ENCODE results near the gene IQSEC1.
A peak's percentile ranks its signal among the peaks of the same experiment; 100 is the strongest.

Gene IQSEC1

GRCh38 chr3:13075986-13076654 is 2.9 kb upstream of the IQSEC1 start:
- in situ Hi-C loops (cut with MboI; ENCODE audit: low pct_unique_long_range_greater_than_20kb, low sequenced_read_pairs, unreplicated experiment): no loop called here
- TF ChIP-seq, protein P1, sequence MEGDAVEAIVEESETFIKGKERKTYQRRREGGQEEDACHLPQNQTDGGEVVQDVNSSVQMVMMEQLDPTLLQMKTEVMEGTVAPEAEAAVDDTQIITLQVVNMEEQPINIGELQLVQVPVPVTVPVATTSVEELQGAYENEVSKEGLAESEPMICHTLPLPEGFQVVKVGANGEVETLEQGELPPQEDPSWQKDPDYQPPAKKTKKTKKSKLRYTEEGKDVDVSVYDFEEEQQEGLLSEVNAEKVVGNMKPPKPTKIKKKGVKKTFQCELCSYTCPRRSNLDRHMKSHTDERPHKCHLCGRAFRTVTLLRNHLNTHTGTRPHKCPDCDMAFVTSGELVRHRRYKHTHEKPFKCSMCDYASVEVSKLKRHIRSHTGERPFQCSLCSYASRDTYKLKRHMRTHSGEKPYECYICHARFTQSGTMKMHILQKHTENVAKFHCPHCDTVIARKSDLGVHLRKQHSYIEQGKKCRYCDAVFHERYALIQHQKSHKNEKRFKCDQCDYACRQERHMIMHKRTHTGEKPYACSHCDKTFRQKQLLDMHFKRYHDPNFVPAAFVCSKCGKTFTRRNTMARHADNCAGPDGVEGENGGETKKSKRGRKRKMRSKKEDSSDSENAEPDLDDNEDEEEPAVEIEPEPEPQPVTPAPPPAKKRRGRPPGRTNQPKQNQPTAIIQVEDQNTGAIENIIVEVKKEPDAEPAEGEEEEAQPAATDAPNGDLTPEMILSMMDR (IDR thresholded peaks at IDR 0.05; ENCODE audit: extremely low read depth, insufficient read depth, missing control alignments): no peak
- no peak for DNase-seq (ENCODE audit: low spot score)

- TF ChIP-seq, protein P1 (IDR thresholded peaks at IDR 0.05; ENCODE audit: extremely low read depth, insufficient read depth, missing control alignments): no peak
- in situ Hi-C loops (cut with MboI; ENCODE audit: low pct_unique_long_range_greater_than_20kb, low sequenced_read_pairs, unreplicated experiment): no loop called here
- no peak for DNase-seq (ENCODE audit: low spot score)
Observed at GRCh38 chr3:13075318-13075717, 2.1 kb upstream of the IQSEC1 start.

DNA sequence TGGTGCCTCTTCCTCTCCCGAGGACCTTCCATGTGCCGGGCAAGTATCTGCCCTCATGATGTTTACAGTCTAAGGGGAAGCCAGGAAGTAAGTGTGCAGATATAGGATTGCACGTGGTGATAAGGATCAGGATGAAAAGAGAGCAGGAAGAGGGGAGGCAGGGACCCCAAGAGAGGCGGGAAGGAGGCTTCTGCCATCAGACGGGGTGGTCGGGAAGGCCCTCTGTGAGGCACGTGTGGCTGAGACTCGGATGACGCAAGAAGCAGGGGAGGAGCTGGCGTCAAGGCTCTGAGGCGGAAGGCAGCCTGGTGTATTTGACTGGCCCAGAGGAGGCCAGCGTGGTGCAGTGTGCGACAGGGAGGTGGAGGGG is 762 bp upstream of the IQSEC1 start:
- in situ Hi-C loops (cut with MboI; ENCODE audit: low pct_unique_long_range_greater_than_20kb, low sequenced_read_pairs, unreplicated experiment): no loop called here
- TF ChIP-seq, protein P1 (IDR thresholded peaks at IDR 0.05; ENCODE audit: extremely low read depth, insufficient read depth, missing control alignments): no peak
- no peak for DNase-seq (ENCODE audit: low spot score)

DNA sequence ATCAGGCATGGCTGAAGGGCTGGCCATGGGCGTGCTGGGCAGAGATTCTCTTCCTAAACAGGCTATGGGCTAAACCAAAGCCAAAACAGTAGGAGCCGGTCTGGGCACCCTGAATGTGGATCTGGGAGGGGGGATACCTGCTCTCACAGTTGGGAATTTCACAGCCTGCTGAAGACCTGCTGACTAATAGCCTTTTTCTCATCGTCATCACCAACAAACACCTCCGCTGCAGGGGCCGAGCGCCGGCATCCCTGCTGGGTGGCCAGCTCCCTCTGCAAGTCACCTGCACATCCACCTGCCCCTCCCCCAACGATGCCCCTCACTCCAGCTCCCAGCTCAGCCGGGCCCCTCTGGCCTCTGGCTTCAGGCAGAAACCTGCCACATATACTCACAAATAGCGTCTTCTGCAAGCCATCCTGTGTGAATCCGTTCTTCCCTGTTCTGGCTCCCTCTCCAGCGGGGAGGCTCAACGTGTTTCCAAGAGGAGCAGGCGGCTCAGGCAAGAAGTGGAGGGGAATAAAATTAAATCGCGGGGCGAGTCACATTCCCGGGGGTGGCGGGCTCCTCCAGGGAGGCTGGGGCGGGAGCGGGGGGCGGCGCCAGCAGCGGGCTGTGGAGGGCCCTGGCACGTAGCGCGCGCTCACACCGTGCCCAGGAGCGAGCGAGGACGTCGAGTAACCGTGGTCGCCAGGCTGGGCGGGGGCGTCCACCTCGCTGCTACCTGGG is 466 bp downstream of the IQSEC1 start:
- TF ChIP-seq, protein P1 (IDR thresholded peaks at IDR 0.05; ENCODE audit: extremely low read depth, insufficient read depth, missing control alignments): no peak
- DNase-seq (ENCODE audit: low spot score): no peak
- in situ Hi-C loops (cut with MboI; ENCODE audit: low pct_unique_long_range_greater_than_20kb, low sequenced_read_pairs, unreplicated experiment): no loop called here

DNA sequence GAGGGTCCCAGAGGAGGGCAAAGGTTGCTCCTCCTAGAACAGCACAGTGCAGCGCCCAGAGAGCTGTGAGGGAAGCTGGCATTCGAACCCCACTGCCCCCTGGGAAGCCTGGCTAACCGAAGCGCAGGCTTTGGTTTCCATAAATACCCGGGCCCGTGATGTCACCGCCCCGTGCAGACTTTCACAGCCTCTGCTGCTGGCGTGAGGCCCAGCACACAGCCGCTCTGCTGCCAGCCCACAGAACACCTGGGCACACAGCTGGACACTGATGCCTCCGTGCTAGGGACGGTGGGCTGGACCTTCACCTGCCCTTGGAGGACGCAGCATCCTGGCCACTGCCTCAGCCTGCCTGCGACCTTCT is 1.0 kb downstream of the IQSEC1 start:
- DNase-seq (ENCODE audit: low spot score): peak; percentile 80
- in situ Hi-C loops (cut with MboI; ENCODE audit: low pct_unique_long_range_greater_than_20kb, low sequenced_read_pairs, unreplicated experiment): no loop called here
- TF ChIP-seq, protein P1 (IDR thresholded peaks at IDR 0.05; ENCODE audit: extremely low read depth, insufficient read depth, missing control alignments): no peak

DNA sequence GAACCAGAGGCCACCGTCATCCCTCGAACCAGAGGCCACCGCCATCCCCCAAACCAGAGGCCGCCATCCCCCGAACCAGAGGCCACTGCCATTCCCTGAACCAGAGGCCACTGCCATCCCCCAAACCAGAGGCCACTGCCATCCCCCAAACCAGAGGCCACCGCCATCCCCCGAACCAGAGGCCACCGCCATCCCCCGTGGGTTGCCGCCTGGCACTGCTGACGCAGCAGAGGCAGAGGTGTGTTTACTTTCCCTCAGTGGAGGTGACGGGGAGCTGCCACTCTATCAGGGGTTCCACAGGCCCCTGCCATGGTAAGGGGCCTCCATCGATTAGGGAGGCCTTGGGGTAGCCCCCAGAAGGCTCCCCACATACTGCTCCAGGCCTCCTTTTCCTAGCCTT is 1.5 kb downstream of the IQSEC1 start:
- in situ Hi-C loops (cut with MboI; ENCODE audit: low pct_unique_long_range_greater_than_20kb, low sequenced_read_pairs, unreplicated experiment): no loop called here
- TF ChIP-seq, protein P1 (IDR thresholded peaks at IDR 0.05; ENCODE audit: extremely low read depth, insufficient read depth, missing control alignments): no peak
- no peak for DNase-seq (ENCODE audit: low spot score)
